DMS79 (cell line): Measurements from ENCODE around the gene MPPED1.

ENCODE experiments used
- DNase-seq: peaks from one replicate; lab custom pipeline; 2025; lab: John Stamatoyannopoulos, UW

The MPPED1 gene

GRCh38 chr22:43498856-43499253 is 87.0 kb downstream of the MPPED1 start:
- DNase-seq, result no peak

GRCh38 chr22:43500792-43501785 is 89.3 kb downstream of the MPPED1 start:
- DNase-seq, result no peak

- DNase-seq, result no peak
Observed at GRCh38 chr22:43501878-43502277, 90.1 kb downstream of the MPPED1 start.

GRCh38 chr22:43502306-43502874 is 90.6 kb downstream of the MPPED1 start:
- DNase-seq, result no peak

GRCh38 chr22:43504068-43504467 is 92.3 kb downstream of the MPPED1 start:
- no peak for DNase-seq

GRCh38 chr22:43504666-43505261 is 93.0 kb downstream of the MPPED1 start:
- DNase-seq, result no peak

- no peak for DNase-seq
Observed at GRCh38 chr22:43505423-43505822, 93.6 kb downstream of the MPPED1 start.

GRCh38 chr22:43505896-43506295 is 94.1 kb downstream of the MPPED1 start:
- DNase-seq, result no peak

- DNase-seq, result no peak
Observed at GRCh38 chr22:43506487-43506886, 94.7 kb downstream of the MPPED1 start.

- DNase-seq, result no peak
Observed at GRCh38 chr22:43507235-43507634, 95.4 kb downstream of the MPPED1 start.

- DNase-seq, result no peak
Observed at GRCh38 chr22:43508489-43508888, 96.7 kb downstream of the MPPED1 start.

- DNase-seq, result no peak
Observed at GRCh38 chr22:43509337-43509736, 97.5 kb downstream of the MPPED1 start.

GRCh38 chr22:43510281-43511070 is 98.7 kb downstream of the MPPED1 start:
- DNase-seq, result no peak

- DNase-seq, result no peak
Observed at GRCh38 chr22:43511276-43511910, 99.6 kb downstream of the MPPED1 start.

GRCh38 chr22:43512279-43512678 is 100.5 kb downstream of the MPPED1 start:
- no peak for DNase-seq

GRCh38 chr22:43514476-43515157 is 102.8 kb downstream of the MPPED1 start:
- DNase-seq, result no peak

GRCh38 chr22:43515411-43515810 is 103.6 kb downstream of the MPPED1 start:
- DNase-seq, result no peak

GRCh38 chr22:43515902-43516301 is 104.1 kb downstream of the MPPED1 start:
- no peak for DNase-seq

GRCh38 chr22:43516386-43516785 is 104.6 kb downstream of the MPPED1 start:
- DNase-seq, result no peak

- DNase-seq, result no peak
Observed at GRCh38 chr22:43516996-43517635, 105.3 kb downstream of the MPPED1 start.

GRCh38 chr22:43520632-43521039 is 108.8 kb downstream of the MPPED1 start:
- DNase-seq, result no peak
